ENCODE results near the gene NDUFS4.
"Not testable (repeated sequence)": the region's sequence is repeated elsewhere in the genome, so short reads cannot be mapped to it uniquely, and the experiment has no call there.

Gene NDUFS4

DNA sequence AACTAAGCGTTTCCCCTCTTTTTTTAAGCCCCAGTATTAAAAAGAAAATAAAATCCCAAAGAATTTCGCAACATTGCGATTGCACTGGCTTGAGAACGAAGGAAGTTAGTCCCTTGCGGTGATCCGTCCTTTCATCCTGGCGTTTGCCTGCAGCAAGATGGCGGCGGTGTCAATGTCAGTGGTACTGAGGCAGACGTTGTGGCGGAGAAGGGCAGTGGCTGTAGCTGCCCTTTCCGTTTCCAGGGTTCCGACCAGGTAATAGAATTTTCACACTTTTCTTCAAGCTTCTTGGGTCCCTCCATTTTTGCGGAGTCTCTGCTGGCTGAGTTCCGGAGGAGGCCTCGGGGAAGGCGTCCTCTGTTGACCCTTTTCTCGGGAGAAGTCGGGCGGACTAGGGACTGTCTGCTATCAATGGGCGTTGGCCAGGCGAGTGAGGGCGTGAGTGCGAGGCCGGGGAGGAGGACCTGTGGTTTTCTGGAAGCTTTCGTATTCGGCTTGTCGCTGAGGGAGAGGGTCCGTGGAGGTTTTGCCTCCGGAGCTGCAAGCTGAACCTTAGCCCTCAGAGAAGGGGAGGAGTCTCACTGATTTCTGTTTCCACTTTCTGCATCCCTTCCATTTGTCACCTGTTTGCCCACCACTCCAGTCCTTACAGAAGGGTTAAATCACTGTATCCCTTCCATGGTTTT, at the start of gene NDUFS4:
Gene NDUFS4, plus strand, starts transcription at position 134 of the 686 bp plus-strand sequence. Its CDS starts 24 bp downstream, at position 158.
- peak; percentile 70 to 80 for DNase-seq (ENCODE audit: low read depth in 2 of 2)

DNA sequence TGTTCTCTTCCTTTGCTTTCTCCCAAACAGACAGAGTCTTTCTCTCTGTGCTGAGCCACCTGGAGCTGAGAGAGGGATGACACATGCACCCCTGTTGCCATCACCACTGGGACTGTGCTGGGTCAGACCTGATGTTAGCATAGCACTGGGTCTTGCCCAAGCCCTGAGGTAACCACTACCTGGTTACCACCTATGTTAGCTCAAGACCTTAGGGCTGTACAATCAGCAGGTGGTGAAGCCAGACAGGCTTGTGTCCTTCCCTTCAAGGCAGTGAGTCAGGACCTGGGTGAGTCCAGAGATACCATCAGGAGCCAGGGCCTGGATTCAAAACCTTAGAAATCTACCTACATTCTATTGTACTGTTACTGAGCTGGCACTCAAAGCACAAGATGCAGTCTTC, 47.9 kb upstream of the NDUFS4 start:
- no peak for DNase-seq (ENCODE audit: low read depth in 2 of 2)

DNA sequence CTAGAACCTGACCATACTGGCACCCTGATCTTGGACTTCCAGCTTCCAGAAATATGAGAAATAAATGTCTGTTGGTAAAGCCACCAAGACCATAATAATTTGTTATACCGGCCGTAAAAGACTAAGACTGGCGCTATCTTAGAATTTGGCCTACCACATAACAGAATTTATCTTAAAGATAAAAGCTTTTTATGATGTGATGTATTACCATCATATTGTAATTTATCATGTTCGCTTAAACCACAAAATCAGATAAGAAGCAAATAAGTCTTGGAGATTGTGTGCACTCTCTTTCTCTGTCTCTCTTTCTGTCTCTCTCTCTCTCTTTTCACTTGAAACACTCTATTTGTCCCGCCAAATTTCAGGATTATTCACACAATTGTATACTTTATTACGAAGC, 44.5 kb upstream of the NDUFS4 start:
- DNase-seq (ENCODE audit: low read depth in 2 of 2): no peak

DNA sequence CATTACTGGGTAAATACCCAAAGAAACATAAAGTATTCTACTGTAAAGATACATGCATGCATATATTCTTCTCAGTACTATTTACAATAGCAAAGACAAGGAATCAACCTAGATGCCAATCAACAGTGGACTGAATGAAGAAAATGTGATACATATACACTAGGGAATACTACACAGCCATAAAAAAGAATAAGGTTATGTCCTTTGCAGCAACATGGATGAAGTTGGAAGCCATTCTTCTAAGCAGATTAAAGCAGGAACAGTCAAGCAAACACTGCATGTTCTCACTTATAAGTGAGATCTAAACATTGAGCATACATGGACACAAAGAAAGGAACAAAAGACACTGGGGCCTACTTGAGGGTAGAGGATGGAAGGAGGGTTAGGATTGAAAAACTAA, 39.6 kb upstream of the NDUFS4 start:
- no peak for DNase-seq (ENCODE audit: low read depth in 2 of 2)

DNA sequence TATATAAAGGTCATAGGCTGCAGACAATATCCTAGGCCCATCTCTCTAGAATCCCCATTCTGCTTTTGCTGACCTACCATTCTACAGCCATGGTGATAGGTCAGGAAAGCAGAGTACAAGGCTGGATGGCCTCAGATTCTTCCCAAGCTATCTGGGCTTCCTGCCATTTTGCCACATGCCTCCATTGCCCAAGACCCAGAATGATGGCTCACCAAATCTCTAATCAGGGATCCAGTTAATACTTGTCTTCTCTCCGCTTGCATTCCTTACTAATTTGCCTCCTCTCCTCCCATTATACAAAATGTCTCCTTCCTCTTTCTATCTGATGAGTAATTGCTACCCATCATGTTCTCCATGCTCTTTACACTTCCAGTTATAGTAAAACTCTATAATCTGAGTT, 22.7 kb upstream of the NDUFS4 start:
- no peak for DNase-seq (ENCODE audit: low read depth in 2 of 2)

DNA sequence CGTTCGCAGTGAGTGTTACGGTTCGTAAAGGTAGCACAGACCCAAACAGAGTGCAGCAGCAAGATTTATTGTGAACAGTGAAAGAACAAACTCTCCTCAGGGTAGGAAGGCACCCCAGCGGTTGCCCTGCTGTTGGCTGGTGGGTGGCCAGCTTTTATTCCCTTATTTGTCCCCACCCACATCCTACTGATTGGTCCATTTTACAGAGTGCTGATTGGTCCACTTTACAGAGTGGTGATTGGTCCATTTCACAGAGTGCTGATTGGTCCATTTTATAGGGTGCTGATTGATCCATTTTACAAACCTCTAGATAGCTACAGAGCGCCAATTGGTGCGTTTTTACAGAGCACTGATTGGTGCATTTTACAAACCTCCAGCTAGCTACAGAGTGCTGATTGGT, 19.7 kb upstream of the NDUFS4 start:
- not testable (repeated sequence) for DNase-seq (ENCODE audit: low read depth in 2 of 2)

DNA sequence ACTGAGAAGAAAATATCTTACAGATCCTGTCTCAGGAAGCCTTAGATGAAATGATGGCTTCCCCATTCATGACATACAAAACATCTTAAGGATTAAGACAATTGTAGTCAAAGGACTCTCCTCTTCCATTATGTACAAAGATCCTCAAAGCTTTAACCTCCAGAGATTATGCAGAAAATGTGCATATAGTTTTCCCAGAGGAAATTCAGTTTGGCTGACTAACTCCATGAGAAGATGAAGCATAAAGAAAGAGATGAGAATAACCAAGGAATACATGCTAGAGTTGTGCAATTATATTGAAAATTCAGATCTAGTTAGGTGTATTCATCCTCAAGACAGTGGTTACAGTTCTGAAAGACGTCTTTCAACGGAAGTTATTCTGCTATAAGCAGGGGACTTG, 18.6 kb upstream of the NDUFS4 start:
- no peak for DNase-seq (ENCODE audit: low read depth in 2 of 2)

DNA sequence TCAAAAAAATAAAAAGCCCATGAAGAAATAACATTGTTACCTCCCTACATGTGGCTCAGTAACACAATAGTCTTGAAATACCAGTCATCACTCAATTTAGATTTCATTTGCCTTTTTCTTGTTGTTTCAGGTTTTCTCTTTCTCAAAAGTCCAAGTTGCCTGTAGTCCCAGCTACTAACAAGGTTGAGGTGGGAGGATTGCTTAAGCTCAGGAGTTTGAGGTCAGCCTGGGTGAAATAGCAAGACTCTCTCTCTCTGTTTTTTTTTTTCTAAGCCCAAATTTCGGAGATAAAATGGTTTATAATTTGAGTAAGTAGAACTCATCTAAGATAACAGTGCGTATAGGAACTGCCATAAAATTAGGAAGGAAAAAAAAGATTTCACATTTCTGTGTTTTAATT, 17.5 kb upstream of the NDUFS4 start:
- DNase-seq (ENCODE audit: low read depth in 2 of 2): no peak

DNA sequence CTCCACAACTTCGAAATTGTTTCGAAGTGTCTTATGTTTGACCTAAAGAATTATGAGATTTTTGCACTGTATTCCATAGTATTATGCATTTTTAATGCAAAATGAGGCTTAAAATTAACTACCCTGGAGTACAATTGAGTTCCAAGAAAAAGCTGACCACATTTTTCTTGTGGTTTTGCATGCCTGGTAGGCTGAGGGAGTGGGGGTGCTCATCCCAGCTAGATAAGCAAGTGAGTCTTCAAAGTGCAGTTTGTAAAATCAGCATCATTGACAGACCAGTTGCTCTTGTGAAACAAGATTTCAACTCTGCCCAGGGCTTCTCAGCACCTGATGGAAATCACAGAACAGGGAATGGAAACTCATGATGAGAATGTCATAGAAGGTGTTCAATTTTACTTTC, 17.0 kb upstream of the NDUFS4 start:
- no peak for DNase-seq (ENCODE audit: low read depth in 2 of 2)

DNA sequence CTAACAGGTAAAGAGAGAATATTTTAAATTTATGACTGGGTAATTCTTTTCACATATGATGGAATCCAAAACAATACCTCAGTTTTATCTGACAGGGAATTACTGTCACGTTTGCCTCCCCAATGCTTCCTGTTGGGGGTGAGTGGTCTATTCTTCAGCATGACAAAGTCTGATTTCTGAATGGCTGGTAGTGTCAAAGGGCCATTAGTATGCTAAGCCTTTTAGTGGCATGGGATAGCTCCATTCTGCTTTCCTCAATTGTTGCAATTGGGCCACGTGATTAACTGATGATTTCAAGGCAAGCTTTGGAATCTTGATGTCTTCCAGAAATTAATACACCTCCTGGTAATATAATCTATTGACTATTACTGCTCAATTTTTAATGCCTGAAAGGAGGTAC, 14.7 kb upstream of the NDUFS4 start:
- DNase-seq (ENCODE audit: low read depth in 2 of 2): no peak

DNA sequence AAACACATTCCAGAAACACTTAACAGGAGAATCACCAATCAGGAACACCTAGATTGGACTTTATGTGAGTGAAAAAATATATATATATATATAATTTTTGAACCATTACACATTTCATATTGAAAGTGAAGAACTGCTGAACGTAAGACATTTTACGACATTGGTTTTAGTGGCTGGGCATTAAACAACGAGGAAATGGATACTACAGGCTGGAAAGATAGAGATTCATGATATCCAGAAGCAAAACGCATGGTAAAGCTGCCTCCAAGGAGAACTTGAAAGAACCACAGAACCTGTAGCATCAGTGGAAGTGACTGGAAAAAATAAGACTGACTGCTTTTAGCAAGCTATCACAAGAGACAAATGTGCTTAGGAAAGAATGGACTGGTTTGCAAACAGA, 13.2 kb upstream of the NDUFS4 start:
- DNase-seq (ENCODE audit: low read depth in 2 of 2): no peak

DNA sequence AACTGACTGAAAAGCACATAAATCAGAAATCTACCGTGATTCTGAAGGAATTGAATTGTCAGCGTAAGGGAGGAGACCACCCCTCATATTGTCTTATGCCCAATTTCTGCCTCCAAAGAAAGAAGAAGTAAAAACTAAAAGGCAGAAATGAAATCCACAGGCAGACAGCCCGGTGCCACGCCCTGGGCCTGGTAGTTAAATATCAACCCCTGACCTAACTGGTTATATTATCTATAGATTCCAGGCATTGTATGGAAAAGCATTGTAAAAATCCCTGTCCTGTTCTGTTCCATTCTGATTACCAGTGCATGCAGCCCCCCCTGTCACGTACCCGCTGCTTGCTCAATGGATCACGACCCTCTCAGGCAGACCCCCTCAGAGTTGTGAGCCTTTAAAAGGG, 11.9 kb upstream of the NDUFS4 start:
- not testable (repeated sequence) for DNase-seq (ENCODE audit: low read depth in 2 of 2)

DNA sequence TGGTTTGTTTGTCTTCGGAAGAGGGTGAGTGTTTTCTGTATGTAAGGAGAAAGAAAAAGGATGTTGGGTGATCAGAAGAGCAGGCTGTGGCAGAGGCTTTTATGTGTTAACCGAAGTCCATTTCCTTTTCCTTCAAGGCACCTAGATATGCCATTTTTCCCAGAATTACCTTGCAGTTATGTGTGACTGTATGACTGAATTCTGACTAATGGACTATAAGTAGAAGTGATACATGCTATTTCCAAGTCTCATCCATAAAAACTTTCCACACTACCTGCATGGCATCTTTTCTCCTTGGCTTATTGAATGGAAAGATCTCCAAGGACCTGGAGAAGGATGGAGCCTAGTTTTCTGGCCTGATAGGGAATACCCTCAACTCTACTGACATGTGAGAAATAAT, 10.6 kb upstream of the NDUFS4 start:
- no peak for DNase-seq (ENCODE audit: low read depth in 2 of 2)

DNA sequence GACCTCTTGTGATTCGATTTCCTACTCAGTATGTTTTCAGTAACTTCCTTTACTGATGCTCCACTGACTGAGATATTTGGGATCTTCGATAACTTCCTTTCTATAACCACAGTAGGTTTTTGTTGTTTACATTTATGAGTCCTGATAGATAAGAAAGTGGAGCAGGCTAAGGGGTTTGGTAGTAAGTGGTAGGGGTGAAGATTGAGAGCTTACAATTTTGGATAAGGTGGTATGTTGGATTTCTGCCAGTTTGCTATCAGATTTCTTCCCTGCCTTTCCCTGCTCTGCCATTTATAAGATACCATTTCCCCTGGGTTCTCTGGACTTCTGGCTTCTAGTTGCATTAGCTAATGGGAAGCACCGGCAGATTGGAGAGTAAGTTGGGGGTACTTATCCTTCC, 7.9 kb upstream of the NDUFS4 start:
- DNase-seq (ENCODE audit: low read depth in 2 of 2): no peak

DNA sequence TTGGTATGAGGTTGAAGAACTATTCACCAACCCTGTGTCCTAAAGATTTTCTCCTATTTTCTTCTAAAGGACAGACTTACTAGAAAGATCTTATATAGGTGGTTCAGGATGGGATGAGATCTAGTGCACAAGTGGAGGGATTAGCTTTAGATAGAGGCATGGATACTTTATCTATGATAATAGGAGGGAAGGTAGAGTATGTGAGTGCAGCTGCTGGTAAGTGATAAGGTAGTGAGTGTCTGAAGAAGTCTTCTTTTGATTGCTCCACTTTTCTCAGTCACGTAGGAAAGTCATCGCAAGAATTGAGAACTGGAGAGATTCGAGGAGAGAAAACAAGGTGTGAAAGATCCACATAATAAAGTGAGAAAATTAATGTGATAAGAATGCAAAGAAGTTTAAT, 6.0 kb upstream of the NDUFS4 start:
- DNase-seq (ENCODE audit: low read depth in 2 of 2): no peak

DNA sequence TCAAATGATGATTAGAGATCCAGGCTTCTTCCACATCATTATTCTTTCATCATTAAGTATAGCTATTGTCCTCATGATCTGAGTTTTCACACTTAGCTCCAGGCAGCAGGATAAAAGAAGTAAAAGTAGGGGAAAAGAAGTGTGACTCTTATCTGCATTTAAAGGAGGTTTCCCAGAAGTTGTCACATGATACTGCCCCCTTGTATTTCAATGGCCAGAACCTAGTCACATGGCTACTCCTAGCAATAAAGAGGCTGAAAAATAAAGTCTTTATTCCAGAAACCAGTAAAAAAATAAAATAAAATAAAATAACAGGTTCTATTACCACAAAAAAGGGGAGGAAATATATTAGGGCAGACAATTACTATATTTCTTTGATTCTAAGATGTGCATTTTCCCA, 5.3 kb upstream of the NDUFS4 start:
- DNase-seq (ENCODE audit: low read depth in 2 of 2): no peak

DNA sequence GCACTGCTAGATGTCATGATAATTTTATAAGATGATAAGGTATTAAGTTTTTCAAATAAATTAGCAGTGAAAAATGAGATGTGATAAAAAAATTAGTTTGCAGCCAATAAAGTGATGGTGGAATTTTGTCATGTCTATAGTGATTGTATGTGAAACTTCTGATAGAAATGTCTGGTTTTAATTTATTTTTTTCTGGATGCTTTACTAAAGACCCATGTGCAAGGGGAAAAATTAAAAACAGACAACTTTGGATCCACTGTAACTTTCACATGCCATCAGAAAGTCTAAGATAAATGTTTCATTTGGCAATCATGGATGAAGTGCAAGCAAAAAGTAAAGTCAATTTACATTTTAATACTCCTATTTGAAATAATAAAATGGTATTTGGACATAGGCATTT, 4.4 kb upstream of the NDUFS4 start:
- DNase-seq (ENCODE audit: low read depth in 2 of 2): no peak

DNA sequence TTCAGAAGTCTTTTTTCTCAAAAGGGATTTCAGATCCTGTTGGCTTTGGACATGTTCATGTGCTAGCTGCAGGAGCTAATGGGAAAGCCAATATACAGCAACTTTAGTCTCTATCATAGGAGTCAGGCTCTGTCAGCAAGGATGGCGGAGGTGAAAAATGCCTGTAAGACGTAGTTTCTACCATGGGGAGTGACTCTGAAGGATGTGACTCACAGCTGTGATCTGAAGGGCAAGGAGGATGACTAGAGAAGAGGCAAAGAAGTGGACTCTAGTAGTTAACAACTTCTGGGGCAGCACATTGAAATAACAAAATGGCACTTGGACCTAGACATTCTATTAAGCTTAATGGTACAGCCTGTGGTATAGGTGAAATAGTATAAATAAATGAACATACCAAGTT, 3.1 kb upstream of the NDUFS4 start:
- DNase-seq (ENCODE audit: low read depth in 2 of 2): no peak

DNA sequence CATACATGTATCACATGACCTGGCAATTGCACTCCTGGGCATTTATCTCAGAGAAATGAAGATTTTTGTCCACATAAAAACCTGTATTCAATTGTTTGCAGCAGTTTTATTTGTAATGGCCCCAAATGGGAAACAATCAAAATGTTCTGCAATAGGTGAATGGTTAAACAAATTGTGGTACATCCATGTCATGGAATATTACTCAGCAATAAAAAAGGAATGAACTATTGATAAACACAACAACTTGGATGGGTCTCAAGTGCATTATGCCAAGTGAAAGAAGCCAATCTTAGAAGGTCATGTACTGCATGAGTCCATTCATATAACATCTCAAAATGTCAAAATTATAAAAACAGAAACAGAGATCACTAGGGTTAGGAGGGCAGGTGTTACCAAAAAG, 1.5 kb upstream of the NDUFS4 start:
- no peak for DNase-seq (ENCODE audit: low read depth in 2 of 2)

DNA sequence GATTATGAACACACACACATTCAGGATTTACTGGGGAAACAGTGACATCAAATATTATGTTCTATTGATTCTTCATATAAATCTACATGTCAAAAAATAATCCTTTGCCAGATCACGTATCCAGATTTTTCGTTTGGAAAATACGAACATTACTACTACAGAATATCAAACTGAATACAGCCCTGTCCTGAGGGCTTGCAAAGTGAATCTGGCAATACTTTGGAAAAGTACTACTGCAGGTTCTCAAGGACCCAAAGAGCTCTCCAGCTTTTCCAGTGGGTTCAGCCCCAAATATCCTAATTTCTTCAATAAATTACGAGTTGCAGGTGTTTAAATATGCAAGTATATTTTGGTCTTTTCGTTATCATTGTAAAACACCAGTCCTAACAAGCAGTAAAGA, 411 bp upstream of the NDUFS4 start:
- DNase-seq (ENCODE audit: low read depth in 2 of 2): no peak

DNA sequence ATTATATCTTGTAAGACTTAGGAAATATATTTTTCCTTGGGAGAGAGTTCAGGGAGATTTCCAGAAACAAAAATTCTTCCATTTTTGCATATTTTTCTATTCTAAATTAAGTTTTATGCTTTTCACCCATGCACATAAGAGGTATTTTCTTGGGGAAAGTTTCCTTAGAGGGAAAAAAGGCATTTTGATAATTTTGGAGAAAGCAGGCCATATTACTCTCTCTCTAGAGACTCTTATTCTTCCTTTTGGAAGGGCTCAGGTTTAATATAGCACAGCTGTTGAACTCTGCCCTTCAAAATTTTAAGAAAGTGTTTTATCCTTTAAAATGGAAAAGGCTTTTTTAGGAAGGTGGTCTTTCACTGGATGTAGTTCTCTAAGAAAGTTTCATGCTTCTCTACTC, 8.0 kb downstream of the NDUFS4 start:
- DNase-seq (ENCODE audit: low read depth in 2 of 2): no peak

DNA sequence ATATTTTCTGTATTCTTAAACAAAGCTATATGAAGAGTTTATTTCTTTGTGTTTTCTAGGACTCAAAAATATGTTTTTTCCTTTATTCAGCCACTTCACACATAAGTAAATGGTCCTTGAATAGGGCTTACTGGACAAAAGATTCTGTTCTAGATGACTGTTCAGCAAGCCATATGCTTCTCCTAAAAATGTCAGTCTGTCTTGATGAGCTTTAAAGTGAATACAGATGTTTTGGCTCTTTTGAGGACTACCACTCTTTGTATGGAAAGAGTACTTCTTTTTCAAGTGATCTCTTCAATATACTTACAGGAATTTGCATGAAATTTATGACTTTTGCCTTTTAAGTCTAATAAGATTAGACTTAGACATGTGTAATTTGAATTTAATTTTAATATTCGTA, 8.4 kb downstream of the NDUFS4 start:
- no peak for DNase-seq (ENCODE audit: low read depth in 2 of 2)

DNA sequence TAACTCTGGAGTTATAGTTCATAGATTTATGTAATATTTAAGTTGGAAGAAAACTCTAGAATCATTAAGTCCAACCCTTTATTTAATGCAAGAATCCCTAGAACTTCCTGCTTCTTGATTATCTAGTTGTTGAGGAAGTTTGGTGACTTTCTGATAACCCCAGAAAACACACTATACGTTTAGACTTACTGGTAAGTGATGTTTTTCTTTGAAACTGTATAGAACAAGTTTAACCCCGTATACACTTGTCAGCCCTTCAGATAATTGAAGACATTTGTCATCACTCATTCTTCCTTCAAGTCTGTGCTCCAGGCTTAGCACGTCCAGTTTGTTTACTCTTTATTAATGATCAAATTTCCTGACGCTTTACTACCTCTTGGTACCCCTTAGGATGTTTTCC, 9.0 kb downstream of the NDUFS4 start:
- no peak for DNase-seq (ENCODE audit: low read depth in 2 of 2)

DNA sequence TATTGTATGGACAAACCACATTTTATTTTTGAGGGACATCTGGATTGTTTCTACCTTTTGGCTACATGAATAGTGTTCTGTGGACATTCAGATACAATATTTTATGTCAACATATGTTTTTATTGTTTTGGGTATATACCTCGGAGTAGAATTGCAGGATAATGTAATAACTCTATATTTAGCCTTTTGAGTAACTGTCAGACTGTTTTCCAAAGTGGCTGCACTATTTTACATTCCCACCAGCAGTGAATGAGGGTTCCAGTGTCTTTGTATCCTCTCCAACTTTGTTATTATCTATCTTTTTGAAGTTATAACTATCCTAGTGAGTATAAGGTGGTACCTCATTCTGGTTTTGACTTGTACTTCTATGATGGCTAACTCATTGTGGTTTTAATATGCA, 11.0 kb downstream of the NDUFS4 start:
- no peak for DNase-seq (ENCODE audit: low read depth in 2 of 2)

Data from stimulated activated CD4-positive, alpha-beta T cell treated with anti-CD3 and anti-CD28 coated beads, Interleukin-4, amount 100 ng/mL, for 48 hours (primary cell).